ENCODE data around the gene ZNF248.

- TF ChIP-seq, protein P1, sequence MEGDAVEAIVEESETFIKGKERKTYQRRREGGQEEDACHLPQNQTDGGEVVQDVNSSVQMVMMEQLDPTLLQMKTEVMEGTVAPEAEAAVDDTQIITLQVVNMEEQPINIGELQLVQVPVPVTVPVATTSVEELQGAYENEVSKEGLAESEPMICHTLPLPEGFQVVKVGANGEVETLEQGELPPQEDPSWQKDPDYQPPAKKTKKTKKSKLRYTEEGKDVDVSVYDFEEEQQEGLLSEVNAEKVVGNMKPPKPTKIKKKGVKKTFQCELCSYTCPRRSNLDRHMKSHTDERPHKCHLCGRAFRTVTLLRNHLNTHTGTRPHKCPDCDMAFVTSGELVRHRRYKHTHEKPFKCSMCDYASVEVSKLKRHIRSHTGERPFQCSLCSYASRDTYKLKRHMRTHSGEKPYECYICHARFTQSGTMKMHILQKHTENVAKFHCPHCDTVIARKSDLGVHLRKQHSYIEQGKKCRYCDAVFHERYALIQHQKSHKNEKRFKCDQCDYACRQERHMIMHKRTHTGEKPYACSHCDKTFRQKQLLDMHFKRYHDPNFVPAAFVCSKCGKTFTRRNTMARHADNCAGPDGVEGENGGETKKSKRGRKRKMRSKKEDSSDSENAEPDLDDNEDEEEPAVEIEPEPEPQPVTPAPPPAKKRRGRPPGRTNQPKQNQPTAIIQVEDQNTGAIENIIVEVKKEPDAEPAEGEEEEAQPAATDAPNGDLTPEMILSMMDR (IDR thresholded peaks at IDR 0.05) = no peak
- TF ChIP-seq EZH2 (IDR thresholded peaks at IDR 0.05; ENCODE audit: borderline replicate concordance, insufficient read depth, low read depth, low read length, poor library complexity, severe bottlenecking) = no peak
Measured at GRCh38 chr10:37839243-37839642, 18.2 kb downstream of the ZNF248 start.

Measured in B cell (primary cell).